ENCODE data around the gene SPOCK3.

DNA sequence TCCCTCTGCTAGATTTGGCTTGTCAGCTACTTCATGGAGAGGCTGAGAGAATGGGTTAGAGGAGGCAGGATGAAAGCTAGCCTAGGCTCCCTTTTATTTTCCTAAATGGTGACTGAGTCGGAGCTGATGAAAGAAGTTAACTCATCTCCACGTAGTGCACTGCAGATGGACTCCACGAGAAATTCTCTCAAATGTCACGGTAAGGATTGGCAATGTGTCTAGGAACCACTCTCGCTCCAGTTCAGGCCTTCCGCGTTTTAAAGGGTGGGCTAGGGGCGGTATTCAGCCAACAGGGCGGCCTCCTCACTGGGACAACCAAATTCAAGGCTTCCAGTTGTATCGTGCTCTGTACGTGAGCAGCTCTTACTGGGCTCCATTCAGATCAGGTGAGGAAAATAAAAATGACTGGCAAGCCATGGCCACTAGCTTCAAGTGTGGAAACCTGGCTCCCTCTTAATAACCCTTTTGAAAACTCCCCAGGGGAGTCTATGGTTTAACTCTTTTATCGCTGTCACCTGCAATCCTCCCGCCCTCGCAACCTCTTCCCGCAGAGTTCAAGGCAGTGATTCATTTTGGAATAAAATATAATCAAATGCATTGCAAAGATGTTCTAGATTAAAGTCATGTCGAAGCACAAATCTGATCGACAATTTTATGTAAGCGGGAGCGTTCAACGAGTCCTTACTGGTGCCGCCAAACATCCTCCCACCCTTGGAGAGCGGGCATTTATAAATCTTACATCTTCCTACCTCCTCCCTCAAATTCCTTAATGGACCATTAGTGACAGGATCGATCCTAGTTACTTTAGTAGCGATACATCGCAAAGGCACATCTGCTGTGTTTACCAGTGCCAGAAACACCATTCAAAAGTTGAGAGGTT, 1.2 kb downstream of the SPOCK3 start:
- TF ChIP-seq TOX (CRISPR knock-in tag; IDR thresholded peaks at IDR 0.05; ENCODE audit: borderline replicate concordance) = no peak
- TF ChIP-seq ARNTL (CRISPR knock-in tag; IDR thresholded peaks at IDR 0.05; ENCODE audit: borderline replicate concordance, low read depth) = no peak
- TF ChIP-seq BACH2 (CRISPR knock-in tag; IDR thresholded peaks at IDR 0.05; ENCODE audit: borderline replicate concordance) = no peak
- TF ChIP-seq, protein P1, sequence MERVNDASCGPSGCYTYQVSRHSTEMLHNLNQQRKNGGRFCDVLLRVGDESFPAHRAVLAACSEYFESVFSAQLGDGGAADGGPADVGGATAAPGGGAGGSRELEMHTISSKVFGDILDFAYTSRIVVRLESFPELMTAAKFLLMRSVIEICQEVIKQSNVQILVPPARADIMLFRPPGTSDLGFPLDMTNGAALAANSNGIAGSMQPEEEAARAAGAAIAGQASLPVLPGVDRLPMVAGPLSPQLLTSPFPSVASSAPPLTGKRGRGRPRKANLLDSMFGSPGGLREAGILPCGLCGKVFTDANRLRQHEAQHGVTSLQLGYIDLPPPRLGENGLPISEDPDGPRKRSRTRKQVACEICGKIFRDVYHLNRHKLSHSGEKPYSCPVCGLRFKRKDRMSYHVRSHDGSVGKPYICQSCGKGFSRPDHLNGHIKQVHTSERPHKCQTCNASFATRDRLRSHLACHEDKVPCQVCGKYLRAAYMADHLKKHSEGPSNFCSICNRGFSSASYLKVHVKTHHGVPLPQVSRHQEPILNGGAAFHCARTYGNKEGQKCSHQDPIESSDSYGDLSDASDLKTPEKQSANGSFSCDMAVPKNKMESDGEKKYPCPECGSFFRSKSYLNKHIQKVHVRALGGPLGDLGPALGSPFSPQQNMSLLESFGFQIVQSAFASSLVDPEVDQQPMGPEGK (CRISPR knock-in tag; IDR thresholded peaks at IDR 0.05; ENCODE audit: borderline replicate concordance) = no peak
- TF ChIP-seq ESRRG (CRISPR knock-in tag; IDR thresholded peaks at IDR 0.05) = no peak
- TF ChIP-seq ZFP30 (CRISPR knock-in tag; IDR thresholded peaks at IDR 0.05) = no peak
- TF ChIP-seq ZNF70 (CRISPR knock-in tag; IDR thresholded peaks at IDR 0.05) = no peak
